Measurements from ENCODE around the gene ALDH1B1. TPM values are rescaled to one million over a fixed set of nuclear protein-coding genes. Genes with fewer than 3 reads are reported as not detected.

ALDH1B1 gene
- total RNA-seq, 1 donor from 2014 or later, result 47.5 TPM

DNA sequence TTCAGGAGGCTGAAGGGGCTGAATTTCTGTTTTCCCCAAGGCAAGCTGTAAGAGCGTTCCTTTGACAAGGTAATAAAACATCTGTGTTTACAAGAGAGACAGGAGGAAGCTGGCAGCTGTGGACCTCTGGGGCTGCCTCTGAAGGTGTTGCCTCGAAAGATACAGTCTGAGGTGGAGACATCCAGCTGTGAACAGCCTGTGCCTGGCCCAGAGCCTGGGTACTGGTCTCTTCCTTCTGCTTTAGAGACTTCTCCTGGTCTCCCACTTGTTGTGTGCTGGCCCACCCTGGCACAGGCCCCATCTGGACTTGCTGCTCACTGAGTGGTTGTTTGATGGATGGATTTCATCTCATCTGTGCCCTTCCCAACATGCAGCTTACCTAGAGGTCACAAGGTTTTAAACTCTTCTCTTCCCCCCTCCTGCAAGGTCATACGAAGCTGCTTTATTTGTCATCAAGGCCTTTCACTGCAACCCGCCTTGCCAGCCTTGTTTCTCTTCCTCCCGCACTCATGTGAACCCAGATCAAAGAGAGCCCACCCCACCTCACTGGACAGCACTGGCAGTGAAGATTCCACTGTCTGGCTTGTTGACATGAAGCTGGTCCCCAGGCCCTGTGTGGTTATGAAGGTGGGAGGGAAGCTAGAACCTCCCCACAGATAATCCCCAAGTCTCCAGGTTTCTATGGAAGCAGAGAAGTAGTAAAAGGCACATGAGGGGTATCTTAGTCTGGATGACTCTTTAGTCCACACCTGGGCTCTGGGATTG, 35.0 kb upstream of the ALDH1B1 start:
- TF ChIP-seq, protein P1, sequence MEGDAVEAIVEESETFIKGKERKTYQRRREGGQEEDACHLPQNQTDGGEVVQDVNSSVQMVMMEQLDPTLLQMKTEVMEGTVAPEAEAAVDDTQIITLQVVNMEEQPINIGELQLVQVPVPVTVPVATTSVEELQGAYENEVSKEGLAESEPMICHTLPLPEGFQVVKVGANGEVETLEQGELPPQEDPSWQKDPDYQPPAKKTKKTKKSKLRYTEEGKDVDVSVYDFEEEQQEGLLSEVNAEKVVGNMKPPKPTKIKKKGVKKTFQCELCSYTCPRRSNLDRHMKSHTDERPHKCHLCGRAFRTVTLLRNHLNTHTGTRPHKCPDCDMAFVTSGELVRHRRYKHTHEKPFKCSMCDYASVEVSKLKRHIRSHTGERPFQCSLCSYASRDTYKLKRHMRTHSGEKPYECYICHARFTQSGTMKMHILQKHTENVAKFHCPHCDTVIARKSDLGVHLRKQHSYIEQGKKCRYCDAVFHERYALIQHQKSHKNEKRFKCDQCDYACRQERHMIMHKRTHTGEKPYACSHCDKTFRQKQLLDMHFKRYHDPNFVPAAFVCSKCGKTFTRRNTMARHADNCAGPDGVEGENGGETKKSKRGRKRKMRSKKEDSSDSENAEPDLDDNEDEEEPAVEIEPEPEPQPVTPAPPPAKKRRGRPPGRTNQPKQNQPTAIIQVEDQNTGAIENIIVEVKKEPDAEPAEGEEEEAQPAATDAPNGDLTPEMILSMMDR (conservative IDR thresholded peaks at IDR 0.05; ENCODE audit: low read depth, low read length), result no peak
- no peak for DNase-seq (ENCODE audit: low read depth)
- no peak overlapping the region for H3K4me3 ChIP-seq (ENCODE audit: low read depth, low read length)

DNA sequence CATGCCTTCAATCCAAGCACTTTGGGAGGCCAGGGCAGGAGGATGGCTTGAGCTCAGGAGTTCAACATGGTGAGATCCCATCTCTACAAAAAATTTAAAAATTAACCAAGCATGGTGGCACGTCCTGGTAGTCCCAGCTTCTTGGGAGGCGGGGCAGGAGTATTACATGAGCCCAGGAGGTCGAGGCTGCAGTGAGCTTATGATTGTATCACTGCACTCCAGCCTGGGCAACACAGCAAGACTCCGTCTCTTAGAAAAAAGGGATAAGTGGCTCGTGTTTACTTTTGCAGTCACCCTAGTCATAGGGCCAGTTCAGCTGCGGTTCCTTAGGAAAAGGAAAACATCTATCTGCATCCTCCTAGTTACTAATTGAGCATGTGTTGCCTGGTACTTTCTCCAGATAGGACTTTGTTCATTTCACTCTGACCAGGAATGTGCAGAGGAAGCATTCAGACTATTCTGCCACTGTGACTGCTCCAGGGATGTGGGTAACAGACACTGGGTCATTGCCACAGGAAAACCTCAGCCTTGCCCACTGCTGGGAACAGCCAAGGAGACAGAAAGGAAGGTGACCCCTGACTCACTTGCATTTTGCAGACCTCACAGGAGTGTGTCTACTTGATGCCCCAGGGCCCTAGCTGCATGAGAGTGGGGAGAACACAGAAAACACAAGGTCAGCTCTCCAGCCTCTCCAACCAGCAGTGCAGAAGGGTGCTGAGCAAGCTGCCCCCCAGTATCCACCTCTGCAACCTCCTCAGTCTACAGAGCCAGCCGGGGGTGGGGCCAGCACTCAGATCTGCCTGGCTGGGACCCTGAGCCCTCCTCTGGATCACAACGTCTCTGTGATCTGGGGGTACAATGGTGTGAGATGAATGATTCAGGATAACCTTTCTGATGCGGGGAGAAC, 33.9 kb upstream of the ALDH1B1 start:
- DNase-seq (ENCODE audit: low read depth), result peak; percentile 81
- TF ChIP-seq, protein P1 (conservative IDR thresholded peaks at IDR 0.05; ENCODE audit: low read depth, low read length), result no peak
- H3K4me3 ChIP-seq (ENCODE audit: low read depth, low read length), result no peak overlapping the region

DNA sequence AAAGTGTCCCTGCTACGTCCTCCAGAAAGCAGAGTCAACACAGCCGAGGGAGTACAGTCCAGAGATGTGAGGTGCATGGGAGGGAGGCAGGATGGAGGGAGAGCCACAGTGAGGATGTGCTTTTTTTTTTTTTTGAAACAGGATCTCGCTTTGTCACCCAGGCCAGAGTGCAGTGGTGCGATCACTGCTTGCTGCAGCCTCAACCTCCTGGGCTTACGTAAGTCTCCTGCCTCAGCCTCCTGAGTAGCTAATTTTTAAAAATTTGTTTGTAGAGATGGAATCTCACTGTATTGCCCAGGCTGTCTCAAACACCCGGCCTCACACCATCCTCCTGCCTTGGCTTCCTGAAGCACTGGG, 33.2 kb upstream of the ALDH1B1 start:
- DNase-seq (ENCODE audit: low read depth), result no peak
- TF ChIP-seq, protein P1 (conservative IDR thresholded peaks at IDR 0.05; ENCODE audit: low read depth, low read length), result no peak
- no peak overlapping the region for H3K4me3 ChIP-seq (ENCODE audit: low read depth, low read length)

DNA sequence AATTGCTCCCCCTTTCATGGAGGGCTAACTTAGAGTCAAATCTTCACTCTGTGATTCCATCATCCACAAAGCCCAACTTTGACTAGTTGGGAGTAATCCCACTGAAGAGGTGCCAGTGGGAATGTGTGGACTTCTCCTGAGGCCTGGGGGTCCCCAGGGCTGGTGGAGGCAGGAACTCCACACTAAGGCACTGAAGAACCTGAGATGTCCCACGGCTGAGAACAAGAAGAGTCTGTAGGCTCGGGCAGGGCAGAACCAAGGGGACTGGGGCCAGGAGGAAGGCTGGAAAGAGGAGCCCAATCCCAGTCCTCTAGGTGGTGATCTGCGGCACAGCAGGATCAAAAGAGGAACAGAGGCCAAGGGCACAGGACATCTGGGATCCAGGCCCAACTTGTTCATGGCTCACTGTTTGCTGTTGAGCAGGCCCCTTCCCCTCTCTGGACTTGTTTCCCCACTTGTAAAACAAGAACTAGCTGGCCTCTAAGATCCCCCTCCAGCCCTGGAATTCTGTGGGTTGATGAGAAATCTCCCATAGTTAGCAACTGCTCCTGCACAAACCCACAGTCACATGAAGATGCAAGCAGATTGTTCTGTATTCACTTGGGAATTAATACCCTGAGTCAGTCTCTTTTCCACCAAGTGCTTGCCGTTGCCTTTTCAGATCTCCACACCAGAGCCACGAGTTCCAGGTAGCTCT, 32.7 kb upstream of the ALDH1B1 start:
- TF ChIP-seq, protein P1 (conservative IDR thresholded peaks at IDR 0.05; ENCODE audit: low read depth, low read length), result no peak
- H3K4me3 ChIP-seq (ENCODE audit: low read depth, low read length), result no peak overlapping the region
- no peak for DNase-seq (ENCODE audit: low read depth)

DNA sequence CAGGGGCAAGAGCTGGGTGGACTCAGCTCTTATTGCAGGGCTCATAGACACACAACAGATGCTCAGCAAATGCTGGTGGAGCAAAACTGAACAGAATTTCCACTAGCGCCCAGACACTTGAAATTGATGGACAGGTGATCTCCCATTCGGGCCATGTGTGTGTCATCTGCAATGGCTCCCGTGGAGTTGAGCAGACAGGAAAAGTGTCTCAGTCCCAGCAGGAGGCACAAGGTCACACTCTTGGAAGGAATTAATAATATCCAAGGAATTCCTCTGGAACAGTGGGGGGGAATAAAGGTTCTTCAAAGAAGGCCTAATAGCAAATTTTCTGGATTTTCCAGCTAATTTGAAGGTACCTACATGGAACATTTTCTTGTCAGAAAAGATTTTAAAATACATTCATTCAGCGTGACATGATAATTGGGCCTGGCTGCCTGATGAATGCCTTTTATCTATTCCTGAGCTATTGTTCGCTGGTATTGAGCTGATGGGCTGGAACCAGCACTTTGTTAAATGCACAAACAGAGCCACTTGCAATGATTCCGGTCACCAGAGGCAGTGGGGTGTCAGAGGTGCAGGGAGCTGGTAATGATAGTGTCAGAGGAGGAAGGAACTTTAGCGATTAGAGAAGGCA, 31.5 kb upstream of the ALDH1B1 start:
- DNase-seq (ENCODE audit: low read depth), result no peak
- no peak overlapping the region for H3K4me3 ChIP-seq (ENCODE audit: low read depth, low read length)
- TF ChIP-seq, protein P1 (conservative IDR thresholded peaks at IDR 0.05; ENCODE audit: low read depth, low read length), result no peak

DNA sequence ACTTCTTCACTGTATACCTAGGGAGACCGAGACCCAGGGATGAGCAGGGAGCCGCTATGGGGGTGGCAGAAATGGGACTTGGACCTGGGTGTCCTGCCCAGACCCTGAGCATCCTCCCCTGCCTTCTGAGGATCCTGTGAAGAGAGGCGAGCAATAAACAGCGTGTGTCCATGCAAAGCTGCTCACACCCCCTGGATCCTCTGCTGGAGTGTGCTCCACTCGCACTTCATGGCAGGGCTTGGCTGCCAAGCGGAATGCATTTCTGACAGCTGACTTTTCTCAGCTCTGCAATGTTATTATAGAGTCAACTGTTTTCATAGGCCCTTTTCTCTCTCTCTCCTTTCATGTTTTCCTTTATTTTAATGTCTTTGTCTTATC, 31.0 kb upstream of the ALDH1B1 start:
- no peak for DNase-seq (ENCODE audit: low read depth)
- TF ChIP-seq, protein P1 (conservative IDR thresholded peaks at IDR 0.05; ENCODE audit: low read depth, low read length), result no peak
- no peak overlapping the region for H3K4me3 ChIP-seq (ENCODE audit: low read depth, low read length)

Data from epithelial cell of proximal tubule (primary cell).